Lung (tissue), 12 donors: Measurements from ENCODE around the gene WDR45B. TPM values are rescaled to one million over a fixed set of nuclear protein-coding genes. Genes with fewer than 3 reads are reported as not detected.

Experiments used
- ATAC-seq: fragments of 200-7000 bp; cut with Tn5 transposase; one replicate; pipeline ENCODE4 v1.9.1; 2020; ENCODE audit warnings: moderate number of reproducible peaks; ENCODE audit not compliant: insufficient read depth, low FRiP score
- DNase-seq, 3 donors: peaks; one replicate each; pipeline ENCODE4 v3.0.0-alpha.2; 2013 to 2017
- H3K27ac ChIP-seq, 2 donors: one replicate each; pipeline ENCODE4 v1.5.1; 2013; ENCODE audit warnings: mild to moderate bottlenecking in 2 of 2, moderate library complexity in 2 of 2, control low read depth in 1 of 2, inconsistent platforms in 1 of 2, low read depth in 1 of 2, low read length in 1 of 2
- H3K27me3 ChIP-seq, 3 donors: one replicate each; pipeline ENCODE4 v1.5.1; 2013; ENCODE audit warnings: low read length in 2 of 3; ENCODE audit not compliant: control insufficient read depth in 3 of 3, insufficient read depth in 3 of 3
- H3K36me3 ChIP-seq, 4 donors: one replicate each; pipeline ENCODE4 v1.5.1; 2013; ENCODE audit warnings: low read length in 4 of 4, mild to moderate bottlenecking in 1 of 4, moderate library complexity in 1 of 4; ENCODE audit not compliant: control insufficient read depth in 4 of 4, insufficient read depth in 4 of 4
- H3K4me1 ChIP-seq, 5 donors: one replicate each; pipeline ENCODE4 v1.5.1; 2013; ENCODE audit warnings: low read length in 5 of 5, mild to moderate bottlenecking in 2 of 5, moderate library complexity in 1 of 5; ENCODE audit not compliant: control insufficient read depth in 5 of 5, insufficient read depth in 5 of 5
- H3K4me3 ChIP-seq: one replicate; pipeline ENCODE4 v1.5.1; 2013; ENCODE audit warnings: mild to moderate bottlenecking, control low read depth, moderate library complexity
- H3K9ac ChIP-seq, 2 donors: one replicate each; pipeline ENCODE4 v1.5.1; 2013; ENCODE audit warnings: low read length in 2 of 2, control low read depth in 1 of 2; ENCODE audit not compliant: insufficient read depth in 1 of 2
- H3K9me3 ChIP-seq, 4 donors: one replicate each; pipeline ENCODE4 v1.5.1; 2013; ENCODE audit warnings: low read length in 3 of 4, mild to moderate bottlenecking in 1 of 4, moderate library complexity in 1 of 4; ENCODE audit not compliant: control insufficient read depth in 4 of 4, insufficient read depth in 3 of 4
- CTCF ChIP-seq: IDR thresholded peaks from 2 replicates; pipeline ENCODE4 v1.5.1; 2012; ENCODE audit warnings: mild to moderate bottlenecking; ENCODE audit errors: control extremely low read depth, extremely low read depth
- WGBS, 2 donors: extraction: QIAGEN DNeasy Blood & Tissue Kit; methylation state at CpG; one replicate each; pipeline ENCODE4 v1.1.7; 2013; 5-methylcytosine and 5-hydroxymethylcytosine counted together
- polyA plus RNA-seq, 2 donors: library from polyadenylated mRNA; stranded (reverse); fragments of 200-250 nt; gene quantifications; one replicate each; pipeline ENCODE4 v1.2.1, GENCODE V29; 2013
- total RNA-seq, 2 donors: library from RNA; depleted of rRNA in 1 of 2; stranded (reverse); fragments of >200 nt in 1 of 2; gene quantifications; one replicate each; pipeline ENCODE4 v1.2.1, GENCODE V29; 2014 to 2021
- donor health status: control.
- donor health status: control.
- donor health status: Bipolar disorder and iron deficiency.
- donor health status: healthy.
- donor health status: DM: yes; HTN: yes; CAD: no.

The WDR45B gene
- total and polyA plus RNA-seq, 4 donors, result 39.6 to 92.8 (median 65.0) TPM

- no peak overlapping the region for H3K4me3 ChIP-seq
- DNase-seq (no peak), ATAC-seq (no peak)
- H3K9me3 ChIP-seq, result peaks cover 0 to 7% (median 2%) of the 10 kb centered on the region in 4 donors
- H3K9ac ChIP-seq, result no peak overlapping the region
- no peak for TF ChIP-seq CTCF
- H3K27ac ChIP-seq, result no peak overlapping the region
- 93 to 96% methylated on average over 16 of the region's 17 CpGs for WGBS, 2 donors
- H3K4me1 ChIP-seq, result peaks cover 0 to 17% (median 12%) of the 10 kb centered on the region in 5 donors
- no peaks in the 10 kb centered on the region for H3K27me3 ChIP-seq
- peaks cover 0 to 4% (median 2%) of the 10 kb centered on the region in 4 donors for H3K36me3 ChIP-seq
These were observed 48.0 kb upstream of the WDR45B start for GRCh38 chr17:82696259-82696658.

GRCh38 chr17:82694647-82695046 is 46.4 kb upstream of the WDR45B start:
- H3K4me1 ChIP-seq, result peaks cover 0 to 17% (median 12%) of the 10 kb centered on the region in 5 donors
- no peak for DNase-seq
- 70 to 72% methylated on average over 2 of the region's 2 CpGs for WGBS, 2 donors
- H3K27me3 ChIP-seq, result no peaks in the 10 kb centered on the region
- no peak for TF ChIP-seq CTCF
- H3K4me3 ChIP-seq, result no peak overlapping the region
- peaks cover 0 to 7% (median 2%) of the 10 kb centered on the region in 4 donors for H3K9me3 ChIP-seq
- no peak overlapping the region for H3K27ac ChIP-seq
- ATAC-seq, result no peak
- H3K36me3 ChIP-seq, result peaks cover 0 to 4% (median 4%) of the 10 kb centered on the region in 4 donors
- no peak overlapping the region for H3K9ac ChIP-seq

GRCh38 chr17:82693168-82693867 is 45.1 kb upstream of the WDR45B start:
- no peak overlapping the region for H3K27ac ChIP-seq
- 95 to 96% methylated on average over 22 of the region's 22 CpGs for WGBS, 2 donors
- DNase-seq, result no peak
- no peak overlapping the region for H3K9ac ChIP-seq
- peaks cover 0 to 7% (median 2%) of the 10 kb centered on the region in 4 donors for H3K9me3 ChIP-seq
- ATAC-seq, result no peak
- peaks cover 0 to 4% (median 4%) of the 10 kb centered on the region in 4 donors for H3K36me3 ChIP-seq
- H3K4me3 ChIP-seq, result no peak overlapping the region
- H3K4me1 ChIP-seq, result peaks cover 0 to 10% (median 6%) of the 10 kb centered on the region in 5 donors
- H3K27me3 ChIP-seq, result no peaks in the 10 kb centered on the region
- no peak for TF ChIP-seq CTCF
